ENCODE measurements around the gene CCDC27. TPM values are rescaled to one million over a fixed set of nuclear protein-coding genes. Genes with fewer than 3 reads are reported as not detected.
"Not testable (repeated sequence)": the region's sequence is repeated elsewhere in the genome, so short reads cannot be mapped to it uniquely, and the experiment has no call there.

The CCDC27 gene
- total RNA-seq, 1 experiment from 2014 or later: not detected

GRCh38 chr1:3807769-3808168 lies 55.5 kb downstream of the CCDC27 start:
- CTCF ChIA-PET: no interaction called here
- in situ Hi-C loops (cut with HindIII; ENCODE audit: low pct_unique_long_range_greater_than_20kb, low sequenced_read_pairs): no loop called here
- BruUV-seq (replicated peaks): no TSS peak

GRCh38 chr1:3809680-3810079 lies 57.4 kb downstream of the CCDC27 start:
- H3K27ac ChIP-seq (ENCODE audit: low read length): no peak overlapping the region
- CTCF ChIA-PET: no interaction called here
- H3K9me3 ChIP-seq (ENCODE audit: control insufficient read depth, insufficient read depth, low read depth, low read length): no peaks in the 10 kb centered on the region
- TF ChIP-seq TCF7L2 (IDR thresholded peaks at IDR 0.05; ENCODE audit: low read depth, low read length) (no peak), CTCF (IDR thresholded peaks at IDR 0.05) (no peak), SIN3A (IDR thresholded peaks at IDR 0.05; ENCODE audit: borderline replicate concordance, insufficient read depth, low read depth, low read length) (no peak), REST (IDR thresholded peaks at IDR 0.05; ENCODE audit: insufficient read depth in 1 of 2, low read depth in 2 of 2, low read length in 1 of 2) (no peak)
- no TSS peak for BruUV-seq (replicated peaks)
- H3K36me3 ChIP-seq (ENCODE audit: control insufficient read depth, insufficient read depth, low read length): no peaks in the 10 kb centered on the region
- H3K4me3 ChIP-seq (ENCODE audit: low read depth in 2 of 2, low read length in 2 of 2): no peak overlapping the region
- H3K27me3 ChIP-seq (ENCODE audit: control insufficient read depth, insufficient read depth, low read length): no peaks in the 10 kb centered on the region
- H3K4me1 ChIP-seq (ENCODE audit: control insufficient read depth, insufficient read depth, low read length): 0 out of 2 replicates have a peak, but pooled peaks cover 4% of the 10 kb centered on the region
- intact Hi-C loops (cut with micrococcal nuclease; ENCODE audit: unreplicated experiment) (no loop called here), in situ Hi-C loops (cut with HindIII; ENCODE audit: low pct_unique_long_range_greater_than_20kb, low sequenced_read_pairs) (no loop called here)
- POLR2A ChIA-PET: interaction anchor here (0.6 kb wide), 1 partner anchor 46 kb away, joined by 4 read pairs; no protein-coding TSS in a partner anchor
- ATAC-seq (peak; percentile 40; the same call in 1 of the 2 replicates), DNase-seq (ENCODE audit: low read depth, low spot score) (no peak)

More at GRCh38 chr1:3807769-3808168, 55.5 kb downstream of the CCDC27 start:
- no peak for TF ChIP-seq REST (IDR thresholded peaks at IDR 0.05; ENCODE audit: insufficient read depth in 1 of 2, low read depth in 2 of 2, low read length in 1 of 2)
- no peak for TF ChIP-seq POLR2AphosphoS5 (IDR thresholded peaks at IDR 0.05; ENCODE audit: low read depth, low read length)
- TF ChIP-seq TCF7L2 (IDR thresholded peaks at IDR 0.05; ENCODE audit: low read depth, low read length): no peak
- no peak for TF ChIP-seq CTCF (IDR thresholded peaks at IDR 0.05)
- no peak for TF ChIP-seq SIN3A (IDR thresholded peaks at IDR 0.05; ENCODE audit: borderline replicate concordance, insufficient read depth, low read depth, low read length)
- no peak for ATAC-seq
- intact Hi-C loops (cut with micrococcal nuclease; ENCODE audit: unreplicated experiment): no loop called here
- H3K27ac ChIP-seq (ENCODE audit: low read length): no peak overlapping the region
- POLR2A ChIA-PET: no interaction called here
- H3K36me3 ChIP-seq (ENCODE audit: control insufficient read depth, insufficient read depth, low read length): no peaks in the 10 kb centered on the region
- no peak for DNase-seq (ENCODE audit: low read depth, low spot score)
- H3K4me1 ChIP-seq (ENCODE audit: control insufficient read depth, insufficient read depth, low read length): 0 out of 2 replicates have a peak, but pooled peaks cover 4% of the 10 kb centered on the region
- H3K9me3 ChIP-seq (ENCODE audit: control insufficient read depth, insufficient read depth, low read depth, low read length): no peaks in the 10 kb centered on the region
- H3K27me3 ChIP-seq (ENCODE audit: control insufficient read depth, insufficient read depth, low read length): no peaks in the 10 kb centered on the region
- no peak overlapping the region for H3K4me3 ChIP-seq (ENCODE audit: low read depth in 2 of 2, low read length in 2 of 2)

- H3K27ac ChIP-seq (ENCODE audit: low read length); DNase-seq (ENCODE audit: low read depth, low spot score); CTCF ChIA-PET; H3K9me3 ChIP-seq (ENCODE audit: control insufficient read depth, insufficient read depth, low read depth, low read length); H3K27me3 ChIP-seq (ENCODE audit: control insufficient read depth, insufficient read depth, low read length); in situ Hi-C loops (cut with HindIII; ENCODE audit: low pct_unique_long_range_greater_than_20kb, low sequenced_read_pairs); H3K36me3 ChIP-seq (ENCODE audit: control insufficient read depth, insufficient read depth, low read length); intact Hi-C loops (cut with micrococcal nuclease; ENCODE audit: unreplicated experiment); H3K4me1 ChIP-seq (ENCODE audit: control insufficient read depth, insufficient read depth, low read length); H3K4me3 ChIP-seq (ENCODE audit: low read depth in 2 of 2, low read length in 2 of 2); BruUV-seq (replicated peaks): not testable (repeated sequence)
- peak; percentile 37; the same call in 1 of the 2 replicates for ATAC-seq
- POLR2A ChIA-PET: interaction anchor here (0.6 kb wide), 1 partner anchor 47 kb away, joined by 4 read pairs; no protein-coding TSS in a partner anchor
Observed at GRCh38 chr1:3810149-3810761, 58.0 kb downstream of the CCDC27 start.
